ENCODE results near the gene LGR5. TPM values are rescaled to one million over a fixed set of nuclear protein-coding genes. Genes with fewer than 3 reads are reported as not detected.

The LGR5 gene
- total and polyA plus RNA-seq, 2 of the 8 experiments (the other 6 are each of a cell fraction or from before 2014, with no cell fraction given) = 0.08 to 0.19 TPM

- no peaks in the 10 kb centered on the region for H3K79me1 ChIP-seq (ENCODE audit: low read depth, low read length)
- no peak overlapping the region for H3K4ac ChIP-seq (replicated peaks; ENCODE audit: insufficient read length, low read depth, low read length)
- no peaks in the 10 kb centered on the region; the same call in 1 of the 2 replicates for H3K23me2 ChIP-seq (ENCODE audit: low read depth, low read length)
- H4K8ac ChIP-seq (ENCODE audit: extremely low read depth, insufficient read depth, low read length) = no peak overlapping the region
- H3K23ac ChIP-seq (ENCODE audit: insufficient read length) = no peak overlapping the region
- no peak overlapping the region for H2BK12ac ChIP-seq (ENCODE audit: low read depth, low read length)
- no peak overlapping the region for H2BK20ac ChIP-seq (ENCODE audit: low read length)
- no peaks in the 10 kb centered on the region for H3K9me3 ChIP-seq (ENCODE audit: insufficient read depth in 2 of 2, low read depth in 1 of 2, low read length in 1 of 2)
- H3K27ac ChIP-seq (ENCODE audit: low read depth, low read length) = no peak overlapping the region
- 69% methylated on average over 8 of the region's 8 CpGs; no CpG with 5 or more reads in 1 of the 2 experiments for WGBS, 2 experiments (ENCODE audit: extremely low coverage in 1 of 2, insufficient coverage in 1 of 2, insufficient read length in 1 of 2, insufficient replicate concordance in 2 of 2, low coverage in 1 of 2, low lambda C conversion rate in 2 of 2, missing lambda C conversion rate in 1 of 2)
- H4K20me1 ChIP-seq (replicated peaks in 1 of 2; ENCODE audit: control insufficient read depth in 1 of 2, insufficient read depth in 2 of 2, low read length in 2 of 2) = no peaks in the 10 kb centered on the region
- H2AFZ ChIP-seq (ENCODE audit: low read length) = no peak overlapping the region
- no peak overlapping the region for H2BK15ac ChIP-seq (ENCODE audit: low read length)
- H3K36me3 ChIP-seq (ENCODE audit: control insufficient read depth in 2 of 4, insufficient read depth in 4 of 4, low read length in 3 of 4) = no peaks in the 10 kb centered on the region
- no peak overlapping the region for H3K18ac ChIP-seq (ENCODE audit: extremely low read depth, low read length)
- no peak overlapping the region for H4K5ac ChIP-seq (ENCODE audit: insufficient read length, low read depth, low read length)
- H4K91ac ChIP-seq (replicated peaks; ENCODE audit: insufficient read length, low read length) = no peak overlapping the region
- no peaks in the 10 kb centered on the region for H3K27me3 ChIP-seq (replicated peaks in 1 of 4; ENCODE audit: control insufficient read depth in 3 of 4, extremely low read depth in 1 of 4, insufficient read depth in 3 of 4, low read length in 3 of 4)
- H3K4me1 ChIP-seq (replicated peaks in 1 of 4; ENCODE audit: control insufficient read depth in 3 of 4, insufficient read depth in 4 of 4, low read length in 3 of 4) = no peaks in the 10 kb centered on the region
- CTCF ChIA-PET (ENCODE audit: partially characterized antibody) = interaction anchor here (0.9 to 1.8 kb wide), 5 partner anchors 39 to 85 kb away, joined by 3 to 5 read pairs (median 3); no protein-coding TSS in a partner anchor
- no peak overlapping the region for H3K4me2 ChIP-seq (ENCODE audit: insufficient read depth in 1 of 2, low read depth in 2 of 2, low read length in 2 of 2)
- no peaks in the 10 kb centered on the region for H3K79me2 ChIP-seq (ENCODE audit: control insufficient read depth in 1 of 2, insufficient read depth in 2 of 2, low read length in 2 of 2)
- DNase-seq (ENCODE audit: low read depth in 1 of 2, low spot score in 2 of 2) = no peak
- FAIRE-seq = no peak
- H3K14ac ChIP-seq (ENCODE audit: insufficient read length) = no peak overlapping the region
- H2BK120ac ChIP-seq (replicated peaks; ENCODE audit: low read depth, low read length) = no peak overlapping the region
- no peak overlapping the region for H2BK5ac ChIP-seq (ENCODE audit: low read depth, low read length)
- H2AK5ac ChIP-seq (ENCODE audit: low read depth, low read length) = no peak overlapping the region
- H3K9ac ChIP-seq (replicated peaks in 1 of 4; ENCODE audit: extremely low read depth in 1 of 4, low read depth in 3 of 4, low read length in 3 of 4) = no peak overlapping the region
- H3K4me3 ChIP-seq (ENCODE audit: extremely low read depth in 1 of 4, insufficient read depth in 2 of 4, low read depth in 3 of 4, low read length in 4 of 4) = no peak overlapping the region
- no peak overlapping the region for H3K56ac ChIP-seq (replicated peaks; ENCODE audit: insufficient read length, low read depth, low read length)
- POLR2A ChIA-PET (ENCODE audit: partially characterized antibody) = no interaction called here
- TF ChIP-seq SUZ12 (IDR thresholded peaks at IDR 0.05; ENCODE audit: low read length) (no peak), SAP30 (IDR thresholded peaks at IDR 0.05; ENCODE audit: insufficient read depth, insufficient replicate concordance, low read length) (no peak), RXRA (IDR thresholded peaks at IDR 0.05; ENCODE audit: insufficient read depth, low read depth, low read length) (no peak), NRF1 (IDR thresholded peaks at IDR 0.05; ENCODE audit: low read depth, low read length) (no peak), EGR1 (IDR thresholded peaks at IDR 0.05; ENCODE audit: borderline replicate concordance, low read depth, low read length) (no peak), ASH2L (IDR thresholded peaks at IDR 0.05; ENCODE audit: low read length) (no peak), MAX (IDR thresholded peaks at IDR 0.05) (no peak), JUND (IDR thresholded peaks at IDR 0.05; ENCODE audit: low read length) (no peak), SRF (IDR thresholded peaks at IDR 0.05; ENCODE audit: low read depth, low read length) (no peak), HDAC2 (IDR thresholded peaks at IDR 0.05; ENCODE audit: borderline replicate concordance in 1 of 2, low read depth in 2 of 2, low read length in 2 of 2) (no peak), TEAD4 (IDR thresholded peaks at IDR 0.05; ENCODE audit: low read depth, low read length) (no peak), TBP (IDR thresholded peaks at IDR 0.05; ENCODE audit: low read depth, low read length) (no peak), SP4 (IDR thresholded peaks at IDR 0.05; ENCODE audit: low read length) (no peak)
Observed at GRCh38 chr12:71484272-71484905, 44.8 kb downstream of the LGR5 start.
